Naive thymus-derived CD4-positive, alpha-beta T cell (primary cell): ENCODE measurements around the gene RAD23A. TPM values are rescaled to one million over a fixed set of nuclear protein-coding genes. Genes with fewer than 3 reads are reported as not detected.

Experiments
- ATAC-seq: fragments of 150-1000 bp; cut with Tn5 transposase; 2 replicates; pipeline ENCODE4 v1.10.0; 2021; ENCODE audit warnings: mild to moderate bottlenecking, moderate library complexity
- CTCF ChIA-PET: fragments of 350-600 bp; sonication (Branson Sonifier 250); formaldehyde crosslinking; loops from one replicate; lab custom pipeline; 2021; ENCODE audit warnings: antibody characterized with exemption; lab: Charles Lee
- POLR2A ChIA-PET: fragments of 350-600 bp; sonication (Branson Sonifier 250); formaldehyde crosslinking; loops from one replicate; lab custom pipeline; 2021; ENCODE audit warnings: antibody characterized with exemption, inconsistent platforms; lab: Charles Lee
- DNase-seq, 9 donors: peaks; one replicate each; pipeline versions ENCODE4 v3.0.0 to v3.0.0-alpha.2; 2020 to 2022; ENCODE audit warnings: mixed read lengths in 1 of 9
- H3K27ac ChIP-seq: one replicate; pipeline ENCODE4 v1.7.0; 2013; ENCODE audit warnings: mild to moderate bottlenecking, low read depth, low read length, moderate library complexity
- H3K27me3 ChIP-seq, 2 donors: one replicate each; pipeline ENCODE4 v1.7.0; 2013; ENCODE audit warnings: low read length in 2 of 2, mild to moderate bottlenecking in 2 of 2, moderate library complexity in 2 of 2; ENCODE audit not compliant: control insufficient read depth in 2 of 2, insufficient read depth in 2 of 2
- H3K36me3 ChIP-seq, 3 experiments: 1 replicate in 2 of 3; 2 replicates in 1 of 3; pipeline ENCODE4 v1.7.0; 2013; ENCODE audit warnings: low read length in 3 of 3, mild to moderate bottlenecking in 3 of 3, moderate library complexity in 1 of 3; ENCODE audit not compliant: insufficient read depth in 3 of 3, control insufficient read depth in 2 of 3
- H3K4me1 ChIP-seq, 2 donors: one replicate each; pipeline ENCODE4 v1.7.0; 2013; ENCODE audit warnings: low read length in 2 of 2, mild to moderate bottlenecking in 2 of 2, moderate library complexity in 1 of 2; ENCODE audit not compliant: control insufficient read depth in 2 of 2, insufficient read depth in 2 of 2
- H3K4me3 ChIP-seq: 2 replicates; pipeline ENCODE4 v1.7.0; 2013; ENCODE audit warnings: mild to moderate bottlenecking, low read length
- H3K9me3 ChIP-seq, 3 experiments: 1 replicate in 2 of 3; 2 replicates in 1 of 3; pipeline ENCODE4 v1.7.0; 2013; ENCODE audit warnings: low read length in 3 of 3; ENCODE audit not compliant: control insufficient read depth in 2 of 3
- H3K27ac Mint-ChIP-seq, 9 donors: one replicate each; pipeline ENCODE4 v1.8.0; 2020 to 2022; ENCODE audit warnings: mixed read lengths in 9 of 9, mild to moderate bottlenecking in 8 of 9, moderate library complexity in 5 of 9, inconsistent platforms in 2 of 9
- H3K27me3 Mint-ChIP-seq, 5 donors: one replicate each; pipeline ENCODE4 v1.8.0; 2021 to 2022; ENCODE audit warnings: mixed read lengths in 5 of 5, mild to moderate bottlenecking in 1 of 5
- H3K36me3 Mint-ChIP-seq, 5 donors: one replicate each; pipeline ENCODE4 v1.8.0; 2020 to 2022; ENCODE audit warnings: mixed read lengths in 5 of 5, mild to moderate bottlenecking in 3 of 5, inconsistent platforms in 1 of 5
- H3K4me1 Mint-ChIP-seq, 7 donors: one replicate each; pipeline ENCODE4 v1.8.0; 2020 to 2022; ENCODE audit warnings: mixed read lengths in 7 of 7, mild to moderate bottlenecking in 3 of 7, inconsistent platforms in 1 of 7
- H3K4me3 Mint-ChIP-seq, 10 donors: one replicate each; pipeline ENCODE4 v1.8.0; 2020 to 2022; ENCODE audit warnings: mild to moderate bottlenecking in 10 of 10, mixed read lengths in 10 of 10, moderate library complexity in 6 of 10, inconsistent platforms in 2 of 10
- H3K9me3 Mint-ChIP-seq, 11 donors: one replicate each; pipeline ENCODE4 v1.8.0; 2020 to 2022; ENCODE audit warnings: mixed read lengths in 11 of 11, mild to moderate bottlenecking in 4 of 11, inconsistent platforms in 1 of 11, moderate library complexity in 1 of 11
- intact Hi-C, 2 donors: fragments of 100-400 bp; cut with micrococcal nuclease; formaldehyde crosslinking; loops; one replicate each; pipeline ENCODE4 v1.15.1; 2023
- polyA plus RNA-seq, 2 donors: library from polyadenylated mRNA; unstranded; fragments of 300-500 nt; fragmentation: Illumina TruSeq; gene quantifications; one replicate each; pipeline ENCODE4 v1.2.3, GENCODE V29; 2021
- total RNA-seq, 6 experiments: library from RNA in 5 of 6; stranded (reverse) in 5 of 6; gene quantifications; 1 replicate in 5 of 6; 2 replicates in 1 of 6; pipeline ENCODE4 v1.2.3 and lab custom pipeline; 2021 to 2026

Gene RAD23A
- total and polyA plus RNA-seq, 7 experiments from 2014 or later, result 75.0 to 111 (median 90.5) TPM

DNA sequence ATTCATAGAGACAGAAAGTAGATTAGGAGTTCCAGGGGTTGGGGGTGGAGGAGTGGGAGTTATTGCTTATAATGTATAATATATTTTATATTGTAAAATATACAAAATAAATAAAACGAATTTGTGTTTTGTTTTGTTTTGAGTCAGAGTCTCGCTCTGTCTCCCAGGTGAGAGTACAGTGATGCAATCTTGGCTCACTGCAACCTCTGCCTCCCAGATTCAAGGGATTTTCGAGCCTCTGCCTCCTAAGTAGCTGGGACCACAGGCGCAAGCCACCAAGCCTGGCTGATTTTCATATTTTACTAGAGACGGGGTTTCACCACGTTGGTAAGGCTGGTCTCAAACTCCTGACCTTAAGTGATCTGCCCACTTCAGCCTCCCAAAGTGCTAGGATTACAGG is 13.8 kb downstream of the RAD23A start:
- Mint-ChIP-seq H3K36me3 (peaks cover 0 to under 1% (median 0%) of the 10 kb centered on the region in 5 donors), H3K27ac (no peak overlapping the region), H3K4me3 (no peak overlapping the region), H3K27me3 (no peaks in the 10 kb centered on the region), H3K4me1 (peaks cover 11 to 24% (median 19%) of the 10 kb centered on the region in 7 donors), H3K9me3 (no peaks in the 10 kb centered on the region)
- H3K36me3 ChIP-seq, result peaks cover 0 to under 1% (median 0%) of the 10 kb centered on the region in 3 experiments
- no peaks in the 10 kb centered on the region for H3K27me3 ChIP-seq
- peaks cover 0 to 11% of the 10 kb centered on the region in 2 donors for H3K4me1 ChIP-seq
- H3K4me3 ChIP-seq, result no peak overlapping the region
- POLR2A ChIA-PET, result no interaction called here
- intact Hi-C loops, result no loop called here
- H3K27ac ChIP-seq, result no peak overlapping the region
- ATAC-seq (no peak), DNase-seq (no peak)
- CTCF ChIA-PET, result interaction anchor here (0.6 kb wide), 1 partner anchor 77 kb away, joined by 3 read pairs; no protein-coding TSS in a partner anchor
- no peaks in the 10 kb centered on the region for H3K9me3 ChIP-seq

DNA sequence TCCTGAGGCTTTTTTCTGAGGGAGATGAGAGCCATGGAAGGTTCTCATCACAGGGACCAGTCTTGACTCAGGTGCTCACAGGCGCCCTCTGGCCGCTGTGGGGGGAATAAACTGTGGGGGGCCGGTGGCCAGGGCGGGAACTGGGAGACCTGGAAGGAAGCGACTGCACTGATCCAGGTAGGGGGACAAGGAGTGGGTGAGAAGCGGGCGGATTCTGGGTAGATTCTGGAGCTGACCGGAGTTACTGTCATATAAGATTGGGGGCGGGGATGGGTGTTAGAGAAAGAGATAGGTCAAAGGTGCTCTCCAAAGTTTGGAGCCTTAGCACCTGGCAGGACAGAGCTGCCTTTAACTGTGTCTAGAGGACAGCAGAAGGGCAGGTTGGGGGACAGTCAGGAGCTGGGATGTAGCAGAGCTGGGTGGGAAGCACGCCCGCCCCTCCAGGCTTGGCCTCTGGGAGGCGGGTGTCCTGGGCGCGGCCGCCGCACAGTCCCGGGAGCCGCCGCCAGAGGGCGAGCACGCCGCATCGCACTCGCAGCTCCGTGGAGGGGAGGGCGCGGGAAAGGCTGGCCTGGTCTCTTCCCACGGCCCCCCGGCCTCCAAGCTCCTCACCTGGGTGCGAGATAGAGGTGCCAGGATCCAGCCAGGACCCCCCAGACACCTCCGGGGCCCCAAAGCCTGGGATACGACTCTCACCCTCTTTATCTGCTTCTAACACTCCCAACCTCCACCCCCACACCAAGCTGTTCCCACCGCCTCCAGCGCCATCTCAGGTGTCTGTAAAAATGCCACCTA is 19.6 kb downstream of the RAD23A start:
- Mint-ChIP-seq H3K36me3 (no peaks in the 10 kb centered on the region), H3K27ac (peak overlapping the region in 8 of 9 donors; percentile 10 to 86 (median 54)), H3K4me3 (peak overlapping the region; percentile 78 to 92 (median 88)), H3K9me3 (no peaks in the 10 kb centered on the region), H3K27me3 (no peaks in the 10 kb centered on the region), H3K4me1 (peaks cover 5 to 11% (median 7%) of the 10 kb centered on the region in 7 donors)
- ATAC-seq, result peak; percentile 98
- no peaks in the 10 kb centered on the region for H3K27me3 ChIP-seq
- peak; percentile 57 to 91 (median 78) for DNase-seq
- POLR2A ChIA-PET, result interaction anchor here (0.7 to 1.8 kb wide), 14 partner anchors 8 to 188 kb away, joined by 3 to 7 read pairs (median 4); partner anchors contain the start of genes CALR, DNASE2, FARSA and GADD45GIP1
- intact Hi-C loops, result loop anchor here (1.0 kb wide), 7 partner anchors 8 to 128 kb away; partner anchors contain the start of genes CALR (in 1 of the 2), GADD45GIP1 (in 1 of the 2) and RAD23A (in 1 of the 2)
- H3K4me1 ChIP-seq, result peaks cover 3 to 9% of the 10 kb centered on the region in 2 donors
- H3K36me3 ChIP-seq, result no peaks in the 10 kb centered on the region
- peak overlapping the region; percentile 21 for H3K27ac ChIP-seq
- peak overlapping the region; percentile 87 for H3K4me3 ChIP-seq
- no peaks in the 10 kb centered on the region for H3K9me3 ChIP-seq
- CTCF ChIA-PET, result interaction anchor here (0.6 to 2.5 kb wide), 32 partner anchors 9 to 396 kb away, joined by 3 to 42 read pairs (median 4); partner anchors contain the start of genes CALR, DNASE2, GCDH and KLF1

DNA sequence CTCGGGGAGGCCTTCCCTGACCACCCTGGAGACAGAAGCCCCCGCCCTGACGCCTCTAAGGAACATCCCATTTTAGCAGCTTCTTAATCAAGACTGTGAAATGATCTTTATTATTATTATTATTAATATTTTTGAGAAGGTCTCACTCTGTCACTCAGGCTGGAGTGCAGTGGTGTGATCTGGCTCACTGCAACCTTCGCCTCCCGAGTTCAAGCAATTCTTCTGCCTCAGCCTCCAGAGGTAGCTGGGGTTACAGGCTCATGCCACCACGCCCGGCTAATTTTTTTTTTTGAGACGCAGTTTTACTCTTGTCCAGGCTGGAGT is 20.1 kb downstream of the RAD23A start:
- POLR2A ChIA-PET, result interaction anchor here (0.7 to 1.8 kb wide), 12 partner anchors 9 to 187 kb away, joined by 3 to 7 read pairs (median 4); partner anchors contain the start of genes CALR, DNASE2, FARSA and GADD45GIP1
- H3K9me3 ChIP-seq, result no peaks in the 10 kb centered on the region
- peaks cover 3 to 9% of the 10 kb centered on the region in 2 donors for H3K4me1 ChIP-seq
- Mint-ChIP-seq H3K4me1 (peaks cover 5 to 11% (median 8%) of the 10 kb centered on the region in 7 donors), H3K9me3 (no peaks in the 10 kb centered on the region), H3K27me3 (no peaks in the 10 kb centered on the region), H3K36me3 (no peaks in the 10 kb centered on the region), H3K4me3 (peak overlapping the region; percentile 49 to 88 (median 71)), H3K27ac (peak overlapping the region in 4 of 9 donors; percentile 29 to 69 (median 36))
- intact Hi-C loops, result loop anchor here (1.0 kb wide), 7 partner anchors 8 to 128 kb away; partner anchors contain the start of genes CALR (in 1 of the 2), GADD45GIP1 (in 1 of the 2) and RAD23A (in 1 of the 2)
- ATAC-seq, result no peak
- H3K27me3 ChIP-seq, result no peaks in the 10 kb centered on the region
- no peaks in the 10 kb centered on the region for H3K36me3 ChIP-seq
- no peak for DNase-seq
- H3K4me3 ChIP-seq, result no peak overlapping the region
- CTCF ChIA-PET, result interaction anchor here (0.6 to 2.5 kb wide), 30 partner anchors 10 to 396 kb away, joined by 3 to 42 read pairs (median 5); partner anchors contain the start of genes CALR, DNASE2, GCDH and KLF1
- no peak overlapping the region for H3K27ac ChIP-seq

DNA sequence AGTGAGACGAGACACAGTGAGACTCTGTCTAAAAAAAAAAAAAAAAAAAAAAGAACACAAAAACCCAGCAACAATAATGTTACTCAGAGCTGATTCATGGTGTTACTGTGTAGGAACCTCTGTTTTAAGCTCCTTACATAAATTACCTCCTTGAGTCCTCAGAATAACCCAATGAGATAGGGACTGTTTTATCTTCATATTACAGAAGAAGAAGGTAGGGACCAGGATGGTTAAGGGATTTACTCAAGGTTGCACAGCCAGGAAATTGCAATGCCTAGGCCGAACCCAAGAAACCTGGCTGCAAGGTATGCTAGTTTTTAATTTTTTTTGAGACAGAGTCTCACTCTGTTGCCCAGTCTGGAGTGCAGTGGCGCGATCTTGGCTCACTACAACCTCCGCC is 22.2 kb downstream of the RAD23A start:
- Mint-ChIP-seq H3K27ac (no peak overlapping the region), H3K27me3 (no peaks in the 10 kb centered on the region), H3K9me3 (no peaks in the 10 kb centered on the region), H3K4me3 (no peak overlapping the region), H3K36me3 (no peaks in the 10 kb centered on the region), H3K4me1 (peaks cover 5 to 11% (median 8%) of the 10 kb centered on the region in 7 donors)
- Histone ChIP-seq H3K36me3 (no peaks in the 10 kb centered on the region), H3K9me3 (no peaks in the 10 kb centered on the region), H3K27ac (no peak overlapping the region), H3K27me3 (no peaks in the 10 kb centered on the region), H3K4me3 (no peak overlapping the region), H3K4me1 (peaks cover 3 to 9% of the 10 kb centered on the region in 2 donors)
- POLR2A ChIA-PET, result interaction anchor here (0.7 to 1.1 kb wide), 3 partner anchors 11 to 15 kb away, joined by 3 read pairs; no protein-coding TSS in a partner anchor
- ATAC-seq, result no peak
- intact Hi-C loops, result no loop called here
- DNase-seq, result no peak
- CTCF ChIA-PET, result interaction anchor here (0.6 to 1.7 kb wide), 9 partner anchors 9 to 465 kb away, joined by 3 to 9 read pairs (median 3); no protein-coding TSS in a partner anchor

DNA sequence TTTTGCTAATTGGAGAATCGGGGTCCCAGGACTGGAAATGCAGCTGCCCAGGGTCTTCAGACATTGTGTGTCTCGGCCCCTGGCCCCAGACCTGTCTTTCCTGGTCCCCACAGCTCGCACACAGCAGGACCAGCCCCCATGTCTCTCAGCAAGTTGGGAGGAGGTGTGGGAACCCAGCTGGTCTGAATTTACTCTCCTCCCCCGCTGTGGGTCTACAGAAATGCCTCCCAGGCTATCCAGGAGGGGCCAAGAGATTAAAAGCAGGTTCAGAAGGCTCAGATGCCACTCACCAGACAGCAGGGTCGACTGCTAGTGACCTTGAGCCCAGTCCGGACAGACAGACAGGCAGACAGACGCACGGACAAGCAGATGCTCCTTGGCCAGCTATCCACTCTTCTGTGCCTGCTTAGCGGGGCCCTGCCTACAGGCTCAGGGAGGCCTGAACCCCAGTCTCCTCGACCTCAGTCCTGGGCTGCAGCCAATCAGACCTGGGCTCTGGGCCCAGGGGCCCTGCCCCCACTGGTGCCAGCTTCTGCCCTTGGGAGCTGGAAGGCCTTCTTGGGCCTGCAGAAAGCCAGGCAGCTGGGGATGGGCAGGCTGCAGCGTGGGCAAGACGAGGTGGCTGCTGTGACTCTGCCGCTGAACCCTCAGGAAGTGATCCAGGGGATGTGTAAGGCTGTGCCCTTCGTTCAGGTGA is 23.8 kb downstream of the RAD23A start, which contains the start of gene DAND5:
DAND5 (plus strand) TSS at position 285 of the 697 bp plus-strand sequence; CDS start at position 370, 85 bp downstream.
- H3K27me3 ChIP-seq, result no peaks in the 10 kb centered on the region
- intact Hi-C loops, result no loop called here
- peaks cover 3 to 9% of the 10 kb centered on the region in 2 donors for H3K4me1 ChIP-seq
- H3K4me3 ChIP-seq, result no peak within 1 kb of the TSS
- H3K36me3 ChIP-seq, result no peaks in the 10 kb centered on the region
- H3K27me3 Mint-ChIP-seq, result peaks cover 0 to 2% (median 0%) of the 10 kb centered on the region in 5 donors
- H3K27ac ChIP-seq, result no peak within 1 kb of the TSS
- no peak for ATAC-seq
- peaks cover 5 to 11% (median 8%) of the 10 kb centered on the region in 7 donors for H3K4me1 Mint-ChIP-seq
- H3K9me3 ChIP-seq, result no peaks in the 10 kb centered on the region
- no peak for DNase-seq
- no peak within 1 kb of the TSS for H3K4me3 Mint-ChIP-seq
- ChIA-PET POLR2A (no interaction called here), CTCF (interaction anchor here (0.6 to 1.5 kb wide), 3 partner anchors 14 to 210 kb away, joined by 3 to 6 read pairs (median 3); no protein-coding TSS in a partner anchor)
- H3K36me3 Mint-ChIP-seq, result no peaks in the 10 kb centered on the region
- no peak within 1 kb of the TSS for H3K27ac Mint-ChIP-seq
- no peaks in the 10 kb centered on the region for H3K9me3 Mint-ChIP-seq
